ENCODE data around the gene RAB31. TPM values are rescaled to one million over a fixed set of nuclear protein-coding genes. Genes with fewer than 3 reads are reported as not detected.

Gene RAB31
- polyA plus RNA-seq, 3 donors from 2014 or later = 5.3 to 28.0 (median 19.3) TPM

DNA sequence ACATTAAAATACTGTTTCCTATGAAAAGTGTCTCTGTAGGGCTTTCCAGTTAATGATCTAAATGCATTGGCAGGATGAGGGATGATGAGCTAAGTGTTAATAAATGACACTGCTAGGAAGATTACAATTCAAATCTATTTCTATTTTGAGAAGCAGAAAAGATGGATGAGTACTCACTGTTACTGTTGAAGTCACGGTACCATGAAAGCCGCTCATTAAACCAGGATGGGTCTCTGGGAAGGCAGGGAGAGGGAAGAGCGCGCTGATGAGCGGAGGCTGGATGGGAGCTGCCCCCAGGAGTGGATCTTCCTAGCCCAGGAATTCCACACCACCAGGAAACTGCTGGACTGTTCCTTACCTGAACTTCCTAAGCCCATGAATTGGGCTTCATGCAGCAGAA lies 150.5 kb downstream of the RAB31 start:
- Mint-ChIP-seq H3K36me3 (no peaks in the 10 kb centered on the region), H3K27ac (no peak overlapping the region)

DNA sequence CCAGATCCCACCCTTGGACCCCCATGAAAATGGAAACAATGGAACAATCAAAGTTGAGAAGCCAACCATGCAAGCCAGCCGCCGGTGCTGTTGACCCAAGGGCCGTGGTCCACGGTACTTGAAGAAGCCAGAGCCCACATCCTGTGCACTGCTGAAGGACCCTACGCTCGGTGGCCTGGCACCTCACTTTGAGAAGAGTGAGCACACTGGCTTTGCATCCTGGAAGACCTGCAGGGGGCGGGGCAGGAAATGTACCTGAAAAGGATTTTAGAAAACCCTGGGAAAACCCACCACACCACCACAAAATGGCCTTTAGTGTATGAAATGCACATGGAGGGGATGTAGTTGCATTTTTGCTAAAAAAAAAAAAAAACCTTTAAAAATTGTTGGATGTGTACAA lies 151.1 kb downstream of the RAB31 start:
- no peaks in the 10 kb centered on the region for H3K36me3 Mint-ChIP-seq
- H3K27me3 Mint-ChIP-seq (ENCODE audit: low read depth in 3 of 3) = peaks cover 0 to 14% (median 9%) of the 10 kb centered on the region in 3 donors
- peaks cover 0 to 5% of the 10 kb centered on the region in 2 donors for H3K4me1 Mint-ChIP-seq
- H3K4me3 Mint-ChIP-seq = no peak overlapping the region
- no peak for DNase-seq
- H3K9me3 Mint-ChIP-seq = peaks cover 0 to 2% (median 0%) of the 10 kb centered on the region in 6 donors
- H3K27ac Mint-ChIP-seq = no peak overlapping the region

More for the DNA sequence above, 150.5 kb downstream of the RAB31 start:
- Mint-ChIP-seq H3K27me3 (ENCODE audit: low read depth in 3 of 3) (peaks cover 0 to 17% (median 7%) of the 10 kb centered on the region in 3 donors), H3K9me3 (peaks cover 0 to 2% (median 0%) of the 10 kb centered on the region in 6 donors), H3K4me3 (no peak overlapping the region), H3K4me1 (peaks cover 0 to 5% of the 10 kb centered on the region in 2 donors)
- DNase-seq = no peak

- H3K9me3 Mint-ChIP-seq = peaks cover 4 to 9% (median 5%) of the 10 kb centered on the region in 6 donors
- H3K36me3 Mint-ChIP-seq = peaks cover 0 to 5% (median 3%) of the 10 kb centered on the region in 3 donors
- H3K4me1 Mint-ChIP-seq = peaks cover 0 to 5% of the 10 kb centered on the region in 2 donors
- DNase-seq = no peak
- H3K4me3 Mint-ChIP-seq = no peak overlapping the region
- H3K27ac Mint-ChIP-seq = no peak overlapping the region
- peaks cover 0 to 10% (median 9%) of the 10 kb centered on the region in 3 donors for H3K27me3 Mint-ChIP-seq (ENCODE audit: low read depth in 3 of 3)
Observed at GRCh38 chr18:9860682-9861081, 152.6 kb downstream of the RAB31 start.

GRCh38 chr18:9861157-9861556 lies 153.1 kb downstream of the RAB31 start:
- no peak overlapping the region for H3K27ac Mint-ChIP-seq
- no peak for DNase-seq

GRCh38 chr18:9861933-9862332 lies 153.8 kb downstream of the RAB31 start:
- peaks cover 0 to 9% (median 6%) of the 10 kb centered on the region in 3 donors for H3K27me3 Mint-ChIP-seq (ENCODE audit: low read depth in 3 of 3)
- peaks cover 11 to 15% (median 12%) of the 10 kb centered on the region in 6 donors for H3K9me3 Mint-ChIP-seq
- peaks cover 3 to 9% (median 7%) of the 10 kb centered on the region in 3 donors for H3K36me3 Mint-ChIP-seq
- H3K4me3 Mint-ChIP-seq = no peak overlapping the region
- H3K27ac Mint-ChIP-seq = no peak overlapping the region
- no peak for DNase-seq
- peaks cover 0 to 5% of the 10 kb centered on the region in 2 donors for H3K4me1 Mint-ChIP-seq

More at GRCh38 chr18:9861157-9861556, 153.1 kb downstream of the RAB31 start:
- no peak overlapping the region for H3K4me3 Mint-ChIP-seq
- peaks cover 3 to 9% (median 7%) of the 10 kb centered on the region in 3 donors for H3K36me3 Mint-ChIP-seq
- peaks cover 0 to 5% of the 10 kb centered on the region in 2 donors for H3K4me1 Mint-ChIP-seq
- peaks cover 0 to 9% (median 8%) of the 10 kb centered on the region in 3 donors for H3K27me3 Mint-ChIP-seq (ENCODE audit: low read depth in 3 of 3)
- H3K9me3 Mint-ChIP-seq = peaks cover 8 to 14% (median 10%) of the 10 kb centered on the region in 6 donors

GRCh38 chr18:9862686-9863085 lies 154.6 kb downstream of the RAB31 start:
- peaks cover 11 to 17% (median 12%) of the 10 kb centered on the region in 6 donors for H3K9me3 Mint-ChIP-seq
- peaks cover 3 to 9% (median 7%) of the 10 kb centered on the region in 3 donors for H3K36me3 Mint-ChIP-seq
- H3K27ac Mint-ChIP-seq = no peak overlapping the region
- H3K4me1 Mint-ChIP-seq = peaks cover 0 to 5% of the 10 kb centered on the region in 2 donors
- no peak for DNase-seq
- H3K4me3 Mint-ChIP-seq = no peak overlapping the region
- H3K27me3 Mint-ChIP-seq (ENCODE audit: low read depth in 3 of 3) = peaks cover 0 to 9% (median 4%) of the 10 kb centered on the region in 3 donors

GRCh38 chr18:9863282-9863681 lies 155.2 kb downstream of the RAB31 start:
- Mint-ChIP-seq H3K27ac (no peak overlapping the region), H3K4me3 (no peak overlapping the region), H3K36me3 (peaks cover 3 to 9% (median 7%) of the 10 kb centered on the region in 3 donors), H3K27me3 (ENCODE audit: low read depth in 3 of 3) (peaks cover 4 to 6% (median 4%) of the 10 kb centered on the region in 3 donors), H3K4me1 (peaks cover 0 to 5% of the 10 kb centered on the region in 2 donors), H3K9me3 (peaks cover 11 to 17% (median 12%) of the 10 kb centered on the region in 6 donors)
- DNase-seq = no peak

- Mint-ChIP-seq H3K27ac (no peak overlapping the region), H3K4me3 (no peak overlapping the region), H3K9me3 (peaks cover 11 to 17% (median 12%) of the 10 kb centered on the region in 6 donors), H3K27me3 (ENCODE audit: low read depth in 3 of 3) (peaks cover 0 to 6% (median 4%) of the 10 kb centered on the region in 3 donors), H3K36me3 (peaks cover 3 to 9% (median 7%) of the 10 kb centered on the region in 3 donors), H3K4me1 (no peaks in the 10 kb centered on the region)
- DNase-seq = no peak
Observed at GRCh38 chr18:9865764-9866490, 157.8 kb downstream of the RAB31 start.

- Mint-ChIP-seq H3K9me3 (peaks cover 11 to 17% (median 12%) of the 10 kb centered on the region in 6 donors), H3K27ac (no peak overlapping the region), H3K4me3 (no peak overlapping the region), H3K36me3 (peaks cover 3 to 9% (median 7%) of the 10 kb centered on the region in 3 donors), H3K4me1 (no peaks in the 10 kb centered on the region), H3K27me3 (ENCODE audit: low read depth in 3 of 3) (peaks cover 2 to 4% (median 4%) of the 10 kb centered on the region in 3 donors)
- no peak for DNase-seq
Observed at GRCh38 chr18:9866627-9867026, 158.5 kb downstream of the RAB31 start.

GRCh38 chr18:9867071-9867594 lies 159.0 kb downstream of the RAB31 start:
- Mint-ChIP-seq H3K9me3 (peaks cover 11 to 17% (median 12%) of the 10 kb centered on the region in 6 donors), H3K27me3 (ENCODE audit: low read depth in 3 of 3) (peaks cover 2 to 4% (median 4%) of the 10 kb centered on the region in 3 donors), H3K4me3 (no peak overlapping the region), H3K36me3 (peaks cover 3 to 9% (median 7%) of the 10 kb centered on the region in 3 donors), H3K4me1 (no peaks in the 10 kb centered on the region), H3K27ac (no peak overlapping the region)
- no peak for DNase-seq

- no peak for DNase-seq
- peaks cover 3 to 5% (median 4%) of the 10 kb centered on the region in 3 donors for H3K27me3 Mint-ChIP-seq (ENCODE audit: low read depth in 3 of 3)
- H3K27ac Mint-ChIP-seq = no peak overlapping the region
- peaks cover 3 to 9% (median 7%) of the 10 kb centered on the region in 3 donors for H3K36me3 Mint-ChIP-seq
- no peaks in the 10 kb centered on the region for H3K4me1 Mint-ChIP-seq
- H3K4me3 Mint-ChIP-seq = no peak overlapping the region
- H3K9me3 Mint-ChIP-seq = peaks cover 9 to 17% (median 12%) of the 10 kb centered on the region in 6 donors
Observed at GRCh38 chr18:9868857-9869714, 161.0 kb downstream of the RAB31 start.

DNA sequence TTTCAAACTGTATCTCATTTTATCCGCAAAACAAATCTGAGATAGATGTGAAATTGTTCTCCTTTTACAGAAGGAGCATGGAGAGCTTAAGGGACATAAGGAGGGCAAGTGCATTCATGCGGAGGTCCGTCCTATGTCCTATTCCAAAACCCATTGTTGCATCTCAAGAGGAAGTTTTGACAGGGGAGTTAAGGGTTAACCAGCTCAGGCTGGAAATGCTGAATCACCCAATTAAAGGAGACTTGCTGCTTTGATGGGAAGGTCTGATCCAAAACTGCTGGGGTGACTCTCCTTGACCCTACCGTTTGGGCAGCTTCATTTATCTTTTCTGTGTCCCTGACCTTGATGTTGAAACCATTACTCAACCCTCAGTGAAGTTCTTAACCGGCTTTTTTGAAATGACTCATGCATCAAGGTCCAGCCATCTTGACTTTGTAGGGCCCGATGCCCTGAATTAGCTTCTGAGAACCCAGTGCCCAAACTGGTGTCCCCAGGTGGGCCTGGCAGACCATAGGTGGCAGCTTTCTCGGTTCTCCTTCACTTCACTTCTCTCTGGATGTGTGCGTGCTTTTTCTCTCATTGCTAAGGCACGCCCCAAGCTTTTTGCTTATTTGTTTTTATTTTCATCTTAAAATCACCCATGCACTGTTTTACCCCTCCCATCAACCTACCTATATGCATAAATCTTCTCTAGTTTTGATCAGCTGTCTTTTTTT lies 161.8 kb downstream of the RAB31 start:
- Mint-ChIP-seq H3K36me3 (peaks cover 3 to 9% (median 7%) of the 10 kb centered on the region in 3 donors), H3K27me3 (ENCODE audit: low read depth in 3 of 3) (peaks cover 3 to 5% (median 4%) of the 10 kb centered on the region in 3 donors), H3K4me3 (no peak overlapping the region), H3K27ac (no peak overlapping the region), H3K4me1 (no peaks in the 10 kb centered on the region), H3K9me3 (peaks cover 9 to 17% (median 12%) of the 10 kb centered on the region in 6 donors)
- DNase-seq = no peak

Data from immature natural killer cell (primary cell).